Measurements from ENCODE around the gene CAMK2G.

Gene CAMK2G

GRCh38 chr10:73816917-73817729 lies 57.2 kb downstream of the CAMK2G start:
- in situ Hi-C loops (cut with MboI; ENCODE audit: low sequenced_read_pairs), result no loop called here

- in situ Hi-C loops (cut with MboI; ENCODE audit: low sequenced_read_pairs), result no loop called here
Observed at GRCh38 chr10:73815719-73816030, 58.7 kb downstream of the CAMK2G start.

- in situ Hi-C loops (cut with MboI; ENCODE audit: low sequenced_read_pairs), result no loop called here
Observed at GRCh38 chr10:73814896-73815718, 59.2 kb downstream of the CAMK2G start.

- in situ Hi-C loops (cut with MboI; ENCODE audit: low sequenced_read_pairs), result no loop called here
Observed at GRCh38 chr10:73814276-73814895, 60.0 kb downstream of the CAMK2G start.

GRCh38 chr10:73813333-73813732 lies 61.0 kb downstream of the CAMK2G start:
- in situ Hi-C loops (cut with MboI; ENCODE audit: low sequenced_read_pairs), result no loop called here

GRCh38 chr10:73812657-73813056 lies 61.7 kb downstream of the CAMK2G start:
- in situ Hi-C loops (cut with MboI; ENCODE audit: low sequenced_read_pairs), result no loop called here

GRCh38 chr10:73810735-73811465 lies 63.5 kb downstream of the CAMK2G start:
- in situ Hi-C loops (cut with MboI; ENCODE audit: low sequenced_read_pairs), result no loop called here

- in situ Hi-C loops (cut with MboI; ENCODE audit: low sequenced_read_pairs), result no loop called here
Observed at GRCh38 chr10:73810358-73810734, 64.0 kb downstream of the CAMK2G start.

GRCh38 chr10:73809061-73809818 lies 65.1 kb downstream of the CAMK2G start:
- in situ Hi-C loops (cut with MboI; ENCODE audit: low sequenced_read_pairs), result no loop called here

GRCh38 chr10:73808021-73808815 lies 66.1 kb downstream of the CAMK2G start:
- in situ Hi-C loops (cut with MboI; ENCODE audit: low sequenced_read_pairs), result no loop called here

GRCh38 chr10:73807471-73807870 lies 66.9 kb downstream of the CAMK2G start:
- in situ Hi-C loops (cut with MboI; ENCODE audit: low sequenced_read_pairs), result no loop called here

GRCh38 chr10:73806176-73806950 lies 68.0 kb downstream of the CAMK2G start:
- in situ Hi-C loops (cut with MboI; ENCODE audit: low sequenced_read_pairs), result no loop called here

GRCh38 chr10:73803680-73804286 lies 70.6 kb downstream of the CAMK2G start:
- in situ Hi-C loops (cut with MboI; ENCODE audit: low sequenced_read_pairs), result no loop called here

GRCh38 chr10:73802276-73802991 lies 71.9 kb downstream of the CAMK2G start:
- in situ Hi-C loops (cut with MboI; ENCODE audit: low sequenced_read_pairs), result no loop called here

GRCh38 chr10:73801253-73801590 lies 73.1 kb downstream of the CAMK2G start:
- in situ Hi-C loops (cut with MboI; ENCODE audit: low sequenced_read_pairs), result no loop called here

- in situ Hi-C loops (cut with MboI; ENCODE audit: low sequenced_read_pairs), result no loop called here
Observed at GRCh38 chr10:73800560-73801252, 73.6 kb downstream of the CAMK2G start.

- in situ Hi-C loops (cut with MboI; ENCODE audit: low sequenced_read_pairs), result no loop called here
Observed at GRCh38 chr10:73799899-73800559, 74.3 kb downstream of the CAMK2G start.
